Liver (tissue), 9 donors: ENCODE measurements around the gene FRMD5. TPM values are rescaled to one million over a fixed set of nuclear protein-coding genes. Genes with fewer than 3 reads are reported as not detected.

ENCODE experiments used
- DNase-seq: peaks from one replicate; pipeline ENCODE4 v3.0.0-alpha.2; 2017; ENCODE audit warnings: low spot score
- H3K27ac ChIP-seq, 2 donors: one replicate each; pipeline ENCODE4 v1.7.0; 2013; ENCODE audit warnings: inconsistent platforms in 2 of 2, low read length in 2 of 2, control low read depth in 1 of 2, low read depth in 1 of 2, mild to moderate bottlenecking in 1 of 2
- H3K27me3 ChIP-seq, 4 donors: one replicate each; pipeline versions ENCODE4 v1.6.1 to v1.7.0; 2013; ENCODE audit warnings: low read length in 3 of 4, inconsistent platforms in 1 of 4, mild to moderate bottlenecking in 1 of 4, moderate library complexity in 1 of 4; ENCODE audit not compliant: control insufficient read depth in 4 of 4, insufficient read depth in 4 of 4
- H3K36me3 ChIP-seq, 4 donors: one replicate each; pipeline versions ENCODE4 v1.6.1 to v1.7.0; 2013; ENCODE audit warnings: low read length in 3 of 4, mild to moderate bottlenecking in 3 of 4, low read depth in 1 of 4, moderate library complexity in 1 of 4; ENCODE audit not compliant: control insufficient read depth in 4 of 4, insufficient read depth in 3 of 4
- H3K4me1 ChIP-seq, 4 donors: one replicate each; pipeline versions ENCODE4 v1.6.1 to v1.7.0; 2013; ENCODE audit warnings: low read length in 3 of 4, mild to moderate bottlenecking in 3 of 4, moderate library complexity in 1 of 4; ENCODE audit not compliant: control insufficient read depth in 4 of 4, insufficient read depth in 4 of 4
- H3K4me3 ChIP-seq, 3 donors: one replicate each; pipeline versions ENCODE4 v1.6.1 to v1.7.0; 2013; ENCODE audit warnings: low read length in 3 of 3, control low read depth in 1 of 3, low read depth in 1 of 3, mild to moderate bottlenecking in 1 of 3
- H3K9ac ChIP-seq, 2 donors: one replicate each; pipeline ENCODE4 v1.7.0; 2013; ENCODE audit warnings: low read length in 2 of 2, mild to moderate bottlenecking in 2 of 2, moderate library complexity in 2 of 2, control low read depth in 1 of 2, low read depth in 1 of 2
- H3K9me3 ChIP-seq, 4 donors: one replicate each; pipeline versions ENCODE4 v1.6.1 to v1.7.0; 2013; ENCODE audit warnings: low read length in 3 of 4; ENCODE audit not compliant: control insufficient read depth in 4 of 4
- EGR1 ChIP-seq, 2 donors: IDR thresholded peaks; 2 replicates each; pipeline ENCODE4 v1.6.1; 2016 to 2018; ENCODE audit warnings: antibody characterized with exemption in 2 of 2, low read depth in 2 of 2
- FOXA1 ChIP-seq: IDR thresholded peaks from 2 replicates; pipeline ENCODE4 v1.6.1; 2016; ENCODE audit warnings: antibody characterized with exemption
- FOXA2 ChIP-seq: IDR thresholded peaks from 2 replicates; pipeline ENCODE4 v1.6.1; 2016; ENCODE audit warnings: antibody characterized with exemption
- GABPA ChIP-seq, 2 donors: IDR thresholded peaks in 1 of 2; conservative IDR thresholded peaks in 1 of 2; 2 replicates each; pipeline ENCODE4 v1.6.1; 2016; ENCODE audit warnings: antibody characterized with exemption in 2 of 2, mild to moderate bottlenecking in 1 of 2, moderate library complexity in 1 of 2
- HNF4A ChIP-seq, 2 donors: conservative IDR thresholded peaks; 2 replicates each; pipeline ENCODE4 v1.6.1; 2016; ENCODE audit warnings: antibody characterized with exemption in 2 of 2, mild to moderate bottlenecking in 2 of 2
- HNF4G ChIP-seq: IDR thresholded peaks from 2 replicates; pipeline ENCODE4 v1.6.1; 2016; ENCODE audit warnings: antibody characterized with exemption
- JUND ChIP-seq, 2 donors: IDR thresholded peaks; 2 replicates each; pipeline ENCODE4 v1.6.1; 2016; ENCODE audit warnings: antibody characterized with exemption in 2 of 2
- NR2F2 ChIP-seq: IDR thresholded peaks from 2 replicates; pipeline ENCODE4 v1.6.1; 2016; ENCODE audit warnings: antibody characterized with exemption
- RXRA ChIP-seq, 2 donors: IDR thresholded peaks; 2 replicates each; pipeline ENCODE4 v1.6.1; 2017 to 2018; ENCODE audit warnings: antibody characterized with exemption in 2 of 2, mild to moderate bottlenecking in 1 of 2
- SP1 ChIP-seq: IDR thresholded peaks from 2 replicates; pipeline ENCODE4 v1.6.1; 2018; ENCODE audit warnings: antibody characterized with exemption, mild to moderate bottlenecking
- TAF1 ChIP-seq: conservative IDR thresholded peaks from 2 replicates; pipeline ENCODE4 v1.6.1; 2016; ENCODE audit warnings: antibody characterized with exemption, mild to moderate bottlenecking
- YY1 ChIP-seq: IDR thresholded peaks from 2 replicates; pipeline ENCODE4 v1.6.1; 2016; ENCODE audit warnings: antibody characterized with exemption, mild to moderate bottlenecking
- WGBS: extraction: QIAGEN DNeasy Blood & Tissue Kit; methylation state at CpG from one replicate; pipeline ENCODE4 v1.1.7; 2013; 5-methylcytosine and 5-hydroxymethylcytosine counted together
- polyA plus RNA-seq, 2 donors: library from polyadenylated mRNA; stranded (reverse) in 1 of 2; unstranded in 1 of 2; fragments of 200-250 nt in 1 of 2; fragments of >200 nt in 1 of 2; fragmentation: Nextera tagmentation in 1 of 2; extraction: Ambion mirVana in 1 of 2; gene quantifications; one replicate each; pipeline versions ENCODE4 v1.2.1 to v1.2.3, GENCODE V29; 2013 to 2015
- total RNA-seq, 2 donors: library from RNA; depleted of rRNA; stranded (reverse); fragments of >200 nt; gene quantifications; one replicate each; pipeline ENCODE4 v1.2.3, GENCODE V29; 2014
- TF ChIP-seq, protein P1 (sequence below): IDR thresholded peaks from 2 replicates; pipeline ENCODE4 v1.6.1; 2016; ENCODE audit warnings: antibody characterized with exemption
- TF ChIP-seq, protein P2 (sequence below): IDR thresholded peaks from 2 replicates; pipeline ENCODE4 v1.6.1; 2016; ENCODE audit warnings: antibody characterized with exemption
- TF ChIP-seq, protein P3 (sequence below): IDR thresholded peaks from 2 replicates; pipeline ENCODE4 v1.6.1; 2016; ENCODE audit warnings: antibody characterized with exemption
- TF ChIP-seq, protein P4 (sequence below): fragments of 150-350 bp; IDR thresholded peaks from 2 replicates; pipeline ENCODE4 v1.5.1; 2017; ENCODE audit warnings: improper control_type of control experiment, low read depth, low read length; ENCODE audit not compliant: missing input control
- donor health status: healthy.
- donor health status: healthy.
- donor health status: healthy.
- donor health status: healthy.
- donor health status: healthy.

Gene FRMD5
- total and polyA plus RNA-seq, 4 donors: 0.01 to 0.25 TPM; not detected in 2

DNA sequence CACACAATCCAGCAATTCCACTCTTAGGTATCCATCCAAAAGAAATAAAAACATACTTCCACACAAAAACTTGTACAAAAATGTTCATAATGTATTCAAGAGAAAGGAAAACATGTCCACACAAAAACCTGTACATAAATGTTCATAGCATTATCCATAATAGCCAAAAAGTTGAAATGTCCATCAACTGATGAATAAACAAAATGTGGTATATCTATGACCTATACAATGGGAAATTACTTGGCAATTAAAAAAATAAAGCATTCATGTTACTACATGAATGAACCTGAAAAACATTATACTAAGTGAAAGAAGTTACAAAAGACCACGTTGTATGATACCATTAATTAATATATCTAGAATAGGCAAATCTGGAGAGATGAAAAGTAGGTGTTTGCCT, 17.9 kb downstream of the FRMD5 start:
- no peak overlapping the region for H3K4me3 ChIP-seq
- WGBS: 51% methylated on average over 1 of the region's 1 CpG
- peaks cover 0 to 3% (median 0%) of the 10 kb centered on the region in 4 donors for H3K27me3 ChIP-seq
- TF ChIP-seq YY1 (no peak), GABPA (IDR thresholded peaks at IDR 0.05 in 1 of 2, conservative IDR thresholded peaks at IDR 0.05 in 1 of 2) (no peak), NR2F2 (no peak), TAF1 (no peak), EGR1 (IDR thresholded peaks at IDR 0.05; ENCODE audit: low read depth in 2 of 2) (no peak), RXRA (IDR thresholded peaks at IDR 0.05) (no peak), FOXA2 (no peak), SP1 (no peak), JUND (IDR thresholded peaks at IDR 0.05) (no peak), FOXA1 (no peak)
- TF ChIP-seq, protein P1, sequence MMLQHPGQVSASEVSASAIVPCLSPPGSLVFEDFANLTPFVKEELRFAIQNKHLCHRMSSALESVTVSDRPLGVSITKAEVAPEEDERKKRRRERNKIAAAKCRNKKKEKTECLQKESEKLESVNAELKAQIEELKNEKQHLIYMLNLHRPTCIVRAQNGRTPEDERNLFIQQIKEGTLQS: no peak
- TF ChIP-seq, protein P2, sequence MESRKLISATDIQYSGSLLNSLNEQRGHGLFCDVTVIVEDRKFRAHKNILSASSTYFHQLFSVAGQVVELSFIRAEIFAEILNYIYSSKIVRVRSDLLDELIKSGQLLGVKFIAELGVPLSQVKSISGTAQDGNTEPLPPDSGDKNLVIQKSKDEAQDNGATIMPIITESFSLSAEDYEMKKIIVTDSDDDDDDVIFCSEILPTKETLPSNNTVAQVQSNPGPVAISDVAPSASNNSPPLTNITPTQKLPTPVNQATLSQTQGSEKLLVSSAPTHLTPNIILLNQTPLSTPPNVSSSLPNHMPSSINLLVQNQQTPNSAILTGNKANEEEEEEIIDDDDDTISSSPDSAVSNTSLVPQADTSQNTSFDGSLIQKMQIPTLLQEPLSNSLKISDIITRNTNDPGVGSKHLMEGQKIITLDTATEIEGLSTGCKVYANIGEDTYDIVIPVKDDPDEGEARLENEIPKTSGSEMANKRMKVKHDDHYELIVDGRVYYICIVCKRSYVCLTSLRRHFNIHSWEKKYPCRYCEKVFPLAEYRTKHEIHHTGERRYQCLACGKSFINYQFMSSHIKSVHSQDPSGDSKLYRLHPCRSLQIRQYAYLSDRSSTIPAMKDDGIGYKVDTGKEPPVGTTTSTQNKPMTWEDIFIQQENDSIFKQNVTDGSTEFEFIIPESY: no peak
- TF ChIP-seq, protein P3, sequence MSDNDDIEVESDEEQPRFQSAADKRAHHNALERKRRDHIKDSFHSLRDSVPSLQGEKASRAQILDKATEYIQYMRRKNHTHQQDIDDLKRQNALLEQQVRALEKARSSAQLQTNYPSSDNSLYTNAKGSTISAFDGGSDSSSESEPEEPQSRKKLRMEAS: no peak
- no peak for DNase-seq
- no peaks in the 10 kb centered on the region for H3K36me3 ChIP-seq
- no peaks in the 10 kb centered on the region for H3K9me3 ChIP-seq
- H3K4me1 ChIP-seq: no peaks in the 10 kb centered on the region
- no peak overlapping the region for H3K9ac ChIP-seq
- H3K27ac ChIP-seq: no peak overlapping the region

DNA sequence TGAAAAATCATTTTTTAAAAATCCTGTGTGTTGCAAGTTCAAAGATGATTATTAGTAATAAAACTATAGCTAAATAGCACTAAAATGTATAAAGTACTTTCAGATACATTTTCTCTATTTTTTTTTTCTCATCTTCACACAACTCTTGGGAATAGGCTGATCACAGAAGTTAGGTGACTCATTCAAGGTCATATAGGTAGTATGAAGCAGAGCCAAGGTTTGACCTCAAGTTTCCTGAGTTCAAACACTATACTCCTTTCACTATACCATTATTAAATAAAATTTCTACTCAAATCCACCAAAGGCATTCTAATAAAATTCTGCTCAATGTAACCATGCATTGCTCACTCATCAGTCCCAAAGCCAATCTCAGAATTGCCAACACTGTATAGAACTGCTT, 21.3 kb downstream of the FRMD5 start:
- Histone ChIP-seq H3K27me3 (peaks cover 0 to 3% (median 0%) of the 10 kb centered on the region in 4 donors), H3K9ac (no peak overlapping the region), H3K9me3 (no peaks in the 10 kb centered on the region), H3K4me3 (no peak overlapping the region), H3K27ac (no peak overlapping the region), H3K4me1 (no peaks in the 10 kb centered on the region), H3K36me3 (no peaks in the 10 kb centered on the region)
- DNase-seq: no peak
- TF ChIP-seq HNF4A (conservative IDR thresholded peaks at IDR 0.05) (no peak), TAF1 (no peak), NR2F2 (no peak)
- TF ChIP-seq, protein P4, sequence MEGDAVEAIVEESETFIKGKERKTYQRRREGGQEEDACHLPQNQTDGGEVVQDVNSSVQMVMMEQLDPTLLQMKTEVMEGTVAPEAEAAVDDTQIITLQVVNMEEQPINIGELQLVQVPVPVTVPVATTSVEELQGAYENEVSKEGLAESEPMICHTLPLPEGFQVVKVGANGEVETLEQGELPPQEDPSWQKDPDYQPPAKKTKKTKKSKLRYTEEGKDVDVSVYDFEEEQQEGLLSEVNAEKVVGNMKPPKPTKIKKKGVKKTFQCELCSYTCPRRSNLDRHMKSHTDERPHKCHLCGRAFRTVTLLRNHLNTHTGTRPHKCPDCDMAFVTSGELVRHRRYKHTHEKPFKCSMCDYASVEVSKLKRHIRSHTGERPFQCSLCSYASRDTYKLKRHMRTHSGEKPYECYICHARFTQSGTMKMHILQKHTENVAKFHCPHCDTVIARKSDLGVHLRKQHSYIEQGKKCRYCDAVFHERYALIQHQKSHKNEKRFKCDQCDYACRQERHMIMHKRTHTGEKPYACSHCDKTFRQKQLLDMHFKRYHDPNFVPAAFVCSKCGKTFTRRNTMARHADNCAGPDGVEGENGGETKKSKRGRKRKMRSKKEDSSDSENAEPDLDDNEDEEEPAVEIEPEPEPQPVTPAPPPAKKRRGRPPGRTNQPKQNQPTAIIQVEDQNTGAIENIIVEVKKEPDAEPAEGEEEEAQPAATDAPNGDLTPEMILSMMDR: no peak
- TF ChIP-seq, protein P3: no peak

DNA sequence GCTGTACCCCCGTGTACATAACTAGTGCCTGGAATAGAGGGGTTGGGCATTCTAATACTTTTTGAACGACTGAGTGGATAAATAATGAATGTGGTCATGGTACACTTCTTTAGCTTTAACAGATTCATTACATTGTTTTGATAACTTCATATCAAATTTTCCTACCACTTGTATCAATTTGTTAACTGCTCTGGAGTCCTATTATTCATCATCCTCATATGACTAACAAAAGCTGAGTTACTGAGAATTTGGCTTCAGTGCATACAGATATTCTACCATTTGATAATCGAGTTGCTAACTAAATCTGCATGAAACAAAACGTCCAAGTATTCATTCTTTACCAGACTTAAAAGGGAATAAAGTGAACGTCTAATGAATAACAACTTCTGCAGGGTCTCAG, 31.7 kb downstream of the FRMD5 start:
- H3K9ac ChIP-seq: no peak overlapping the region
- WGBS: 60% methylated on average over 5 of the region's 5 CpGs
- TF ChIP-seq FOXA1 (no peak), SP1 (no peak), FOXA2 (no peak), YY1 (no peak), RXRA (IDR thresholded peaks at IDR 0.05) (no peak), NR2F2 (no peak), TAF1 (no peak), HNF4A (conservative IDR thresholded peaks at IDR 0.05) (no peak), JUND (IDR thresholded peaks at IDR 0.05) (no peak), GABPA (IDR thresholded peaks at IDR 0.05 in 1 of 2, conservative IDR thresholded peaks at IDR 0.05 in 1 of 2) (no peak), HNF4G (no peak), EGR1 (IDR thresholded peaks at IDR 0.05; ENCODE audit: low read depth in 2 of 2) (no peak)
- TF ChIP-seq, protein P4: no peak
- TF ChIP-seq, protein P2: no peak
- TF ChIP-seq, protein P3: no peak
- TF ChIP-seq, protein P1: no peak

More for the DNA sequence above, 31.7 kb downstream of the FRMD5 start:
- no peaks in the 10 kb centered on the region for H3K4me1 ChIP-seq
- no peaks in the 10 kb centered on the region for H3K36me3 ChIP-seq
- no peaks in the 10 kb centered on the region for H3K9me3 ChIP-seq
- DNase-seq: no peak
- no peak overlapping the region for H3K4me3 ChIP-seq
- peaks cover 0 to 4% (median under 1%) of the 10 kb centered on the region in 4 donors for H3K27me3 ChIP-seq
- H3K27ac ChIP-seq: no peak overlapping the region
